IPS DF 19.7 (cell line): Measurements from ENCODE around the gene MYL6.
A peak's percentile ranks its signal among the peaks of the same experiment; 100 is the strongest.

Source experiments
- DNase-seq: peaks from one replicate; pipeline ENCODE4 v3.0.0-alpha.2; 2013; ENCODE audit warnings: low read depth, low spot score

The MYL6 gene

DNA sequence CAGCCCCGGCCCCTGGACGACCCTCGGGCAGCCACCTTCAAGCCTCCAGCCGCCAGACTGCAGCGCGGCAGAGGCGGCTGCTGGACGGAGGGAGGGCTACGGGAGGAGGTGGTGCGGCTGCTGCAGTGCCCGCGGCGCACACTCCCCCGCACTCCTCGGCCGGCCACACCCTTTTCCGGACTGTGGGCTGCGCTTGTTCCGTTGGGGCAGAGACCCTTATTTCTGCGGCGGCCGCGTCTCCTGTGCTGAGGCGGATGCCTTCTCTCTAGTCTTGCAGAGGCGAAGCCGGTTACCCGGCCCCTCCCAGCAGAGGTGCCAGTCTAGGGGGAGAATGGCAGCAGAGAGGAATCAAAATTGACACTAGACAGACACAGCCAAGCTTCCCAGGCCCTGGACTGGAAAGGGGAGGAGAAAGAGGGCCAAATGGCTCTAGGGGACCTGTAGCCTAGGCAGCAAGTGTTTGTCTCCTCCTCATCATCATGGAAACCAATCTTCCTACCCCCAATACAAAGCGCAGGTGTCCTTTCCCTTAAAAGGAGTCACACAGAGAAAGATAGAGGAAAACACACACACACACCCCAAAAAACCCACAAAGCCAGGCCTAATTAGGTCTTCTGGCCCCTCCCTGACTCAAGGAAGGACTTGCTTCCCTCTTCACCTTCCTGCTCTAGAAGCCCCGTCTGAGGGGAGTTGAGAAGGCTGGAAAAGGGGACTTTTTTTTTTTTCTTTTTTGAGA is 28.8 kb upstream of the MYL6 start:
- no peak for DNase-seq

DNA sequence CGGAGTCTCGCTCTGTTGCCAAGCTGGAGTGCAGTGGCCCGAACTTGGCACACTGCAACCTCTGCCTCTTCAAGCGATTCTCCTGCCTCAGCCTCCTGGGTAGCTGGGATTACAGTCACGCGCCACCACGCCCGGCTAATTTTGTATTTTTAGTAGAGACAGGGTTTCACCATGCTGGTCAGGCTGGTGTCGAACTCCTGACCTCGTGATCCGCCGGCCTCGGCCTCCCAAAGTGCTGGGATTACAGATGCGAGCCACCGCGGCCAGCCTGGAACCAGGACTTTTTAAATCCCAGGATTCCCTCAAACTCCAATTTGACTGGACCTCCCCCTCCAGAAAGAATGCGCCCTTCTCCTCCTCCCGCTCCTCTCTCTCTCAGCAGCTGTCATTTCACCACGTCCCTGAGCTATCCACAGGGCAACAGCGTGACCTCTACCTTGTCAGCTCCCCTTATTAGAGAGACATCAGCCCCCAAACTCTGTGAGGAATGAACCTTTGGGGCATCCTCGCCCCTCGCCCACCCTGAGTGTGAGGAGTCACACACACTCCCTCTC is 28.1 kb upstream of the MYL6 start:
- no peak for DNase-seq

GRCh38 chr12:56130876-56131275 is 27.3 kb upstream of the MYL6 start:
- no peak for DNase-seq

DNA sequence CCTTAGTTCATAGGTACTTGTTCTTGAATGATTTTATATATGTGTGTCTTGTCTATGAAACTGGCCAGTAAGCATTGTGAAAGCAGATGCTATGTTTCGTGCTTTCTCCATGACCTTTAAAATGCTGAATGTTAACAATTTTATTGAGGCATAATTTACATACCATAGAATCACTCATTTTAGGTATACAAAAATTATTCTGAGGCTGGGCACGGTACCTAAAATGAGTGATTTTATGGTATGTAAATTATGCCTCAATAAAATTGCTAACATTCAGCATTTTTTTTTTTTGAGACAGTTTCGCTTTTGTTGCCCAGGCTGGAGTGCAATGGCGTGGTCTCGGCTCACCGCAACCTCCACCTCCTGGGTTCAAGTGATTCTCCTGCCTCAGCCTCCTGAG is 23.3 kb upstream of the MYL6 start:
- DNase-seq, result no peak

DNA sequence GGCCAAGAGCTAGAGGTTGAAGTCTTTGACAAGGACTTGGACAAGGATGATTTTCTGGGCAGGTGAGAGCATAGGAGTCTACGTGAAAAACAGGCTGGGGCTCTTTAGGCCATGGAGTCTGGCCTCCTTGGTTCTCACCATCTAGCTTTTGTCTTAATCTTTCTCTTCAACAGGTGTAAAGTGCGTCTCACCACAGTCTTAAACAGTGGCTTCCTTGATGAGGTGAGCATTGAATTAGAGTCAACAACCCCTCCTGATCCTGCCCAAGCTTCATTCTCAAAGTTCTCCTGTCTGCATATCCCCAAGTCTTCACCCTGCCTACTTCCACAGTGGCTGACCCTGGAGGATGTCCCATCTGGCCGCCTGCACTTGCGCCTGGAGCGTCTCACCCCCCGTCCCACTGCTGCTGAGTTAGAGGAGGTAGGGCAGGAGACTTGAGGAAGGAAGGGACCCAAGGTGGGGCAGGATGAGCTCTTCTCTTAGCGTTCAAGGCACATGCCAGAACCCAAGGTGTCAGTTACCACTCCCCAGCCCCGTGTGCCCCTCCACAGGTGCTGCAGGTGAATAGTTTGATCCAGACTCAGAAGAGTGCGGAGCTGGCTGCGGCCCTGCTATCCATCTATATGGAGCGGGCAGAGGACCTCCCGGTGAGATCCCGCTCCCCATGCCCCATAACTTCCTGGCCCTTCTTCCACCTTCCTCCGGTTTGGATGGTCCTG is 20.1 kb upstream of the MYL6 start:
- DNase-seq, result no peak

- DNase-seq, result no peak
These were observed 16.0 kb upstream of the MYL6 start for GRCh38 chr12:56141946-56142784.

DNA sequence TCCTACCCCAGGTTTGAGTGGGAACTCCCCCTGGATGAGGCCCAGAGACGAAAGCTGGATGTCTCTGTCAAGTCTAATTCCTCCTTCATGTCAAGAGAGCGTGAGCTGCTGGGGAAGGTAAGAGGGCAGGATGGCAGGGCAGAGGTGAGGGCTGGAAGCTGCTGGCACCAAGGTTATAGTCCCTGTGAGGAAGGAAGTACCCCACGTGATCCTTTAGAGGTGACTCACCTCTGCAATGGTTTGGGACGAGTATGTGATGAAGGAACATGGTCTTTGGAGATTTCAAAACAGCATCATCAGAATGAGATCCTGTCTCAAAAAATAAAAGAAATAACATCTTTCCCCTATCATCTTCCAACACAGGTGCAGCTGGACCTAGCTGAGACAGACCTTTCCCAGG is 14.9 kb upstream of the MYL6 start:
- no peak for DNase-seq

GRCh38 chr12:56143870-56144269 is 14.3 kb upstream of the MYL6 start:
- no peak for DNase-seq

DNA sequence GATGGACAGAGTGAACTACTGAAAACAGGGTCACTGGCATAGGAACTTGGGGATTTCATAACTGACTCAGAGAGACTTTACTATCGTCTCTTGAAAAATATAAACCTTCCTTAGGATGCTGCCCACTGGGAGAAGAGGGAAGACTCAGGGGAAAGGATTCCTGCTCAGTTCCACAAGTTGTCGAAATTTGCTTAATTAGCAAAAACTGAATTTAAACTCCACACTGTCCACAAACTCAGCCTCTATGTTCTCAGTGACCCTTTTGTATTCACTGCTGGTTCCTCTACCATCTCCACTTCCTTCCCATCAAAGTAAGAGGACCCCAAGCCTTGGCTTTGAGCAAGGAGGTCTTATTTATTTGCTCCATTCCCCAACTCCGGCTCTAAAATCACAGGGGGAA is 12.9 kb upstream of the MYL6 start:
- no peak for DNase-seq

GRCh38 chr12:56146492-56147460 is 11.4 kb upstream of the MYL6 start:
- DNase-seq, result no peak

DNA sequence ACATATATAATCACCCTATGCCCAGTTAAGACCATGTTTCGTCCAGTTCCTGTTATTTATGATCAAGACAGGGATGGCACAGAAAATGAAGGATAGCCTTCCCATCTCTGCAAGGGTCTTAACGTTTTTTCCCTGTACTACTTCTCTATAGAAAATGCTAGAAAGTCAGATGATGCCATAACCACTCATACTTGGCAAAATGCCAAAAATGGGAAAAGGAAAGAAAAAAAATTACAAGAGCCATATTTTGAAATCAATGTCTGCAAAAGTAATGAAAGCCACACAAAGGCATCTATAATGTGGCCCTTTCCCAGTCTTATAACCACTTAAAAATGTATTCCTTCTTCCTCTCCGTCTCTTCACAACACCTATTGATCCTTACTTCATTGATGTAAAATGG is 7.6 kb upstream of the MYL6 start:
- no peak for DNase-seq

GRCh38 chr12:56151672-56152131 is 6.5 kb upstream of the MYL6 start:
- DNase-seq, result no peak

DNA sequence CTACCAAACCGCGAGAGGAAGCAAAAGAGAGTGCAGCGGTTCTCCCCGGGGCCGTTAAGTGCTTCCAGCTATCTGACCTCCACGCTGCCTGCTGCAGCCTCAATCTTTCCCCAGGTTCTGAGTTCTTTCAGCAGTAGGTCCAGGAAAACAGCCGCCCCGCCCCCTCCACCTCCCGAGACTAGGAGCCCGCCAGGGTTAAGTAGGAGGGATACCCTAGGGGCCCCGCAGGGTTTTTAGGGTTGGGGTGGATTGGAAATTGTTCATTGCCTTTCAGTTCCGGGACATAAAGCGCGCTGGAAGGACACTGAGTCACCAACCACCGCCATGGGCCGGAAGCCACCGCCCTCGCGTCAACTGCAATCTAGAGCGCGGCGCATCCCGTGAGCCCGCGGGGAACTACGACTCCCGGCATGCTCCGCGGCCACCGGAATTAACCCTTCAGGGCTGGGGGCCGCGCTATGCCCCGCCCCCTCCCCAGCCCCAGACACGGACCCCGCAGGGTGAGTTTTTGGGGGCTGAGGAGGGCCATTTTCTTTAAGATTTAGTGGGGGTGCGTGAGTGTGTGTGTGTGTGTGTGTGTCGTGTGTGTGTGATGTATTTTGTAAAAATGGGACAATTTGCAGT is 5.9 kb upstream of the MYL6 start, which contains the start of gene MYL6B:
Gene MYL6B (plus strand): TSS at position 456 of the 624 bp plus-strand sequence. CDS start 1,332 bp downstream, outside the sequence.
- DNase-seq, result peak; percentile 65

DNA sequence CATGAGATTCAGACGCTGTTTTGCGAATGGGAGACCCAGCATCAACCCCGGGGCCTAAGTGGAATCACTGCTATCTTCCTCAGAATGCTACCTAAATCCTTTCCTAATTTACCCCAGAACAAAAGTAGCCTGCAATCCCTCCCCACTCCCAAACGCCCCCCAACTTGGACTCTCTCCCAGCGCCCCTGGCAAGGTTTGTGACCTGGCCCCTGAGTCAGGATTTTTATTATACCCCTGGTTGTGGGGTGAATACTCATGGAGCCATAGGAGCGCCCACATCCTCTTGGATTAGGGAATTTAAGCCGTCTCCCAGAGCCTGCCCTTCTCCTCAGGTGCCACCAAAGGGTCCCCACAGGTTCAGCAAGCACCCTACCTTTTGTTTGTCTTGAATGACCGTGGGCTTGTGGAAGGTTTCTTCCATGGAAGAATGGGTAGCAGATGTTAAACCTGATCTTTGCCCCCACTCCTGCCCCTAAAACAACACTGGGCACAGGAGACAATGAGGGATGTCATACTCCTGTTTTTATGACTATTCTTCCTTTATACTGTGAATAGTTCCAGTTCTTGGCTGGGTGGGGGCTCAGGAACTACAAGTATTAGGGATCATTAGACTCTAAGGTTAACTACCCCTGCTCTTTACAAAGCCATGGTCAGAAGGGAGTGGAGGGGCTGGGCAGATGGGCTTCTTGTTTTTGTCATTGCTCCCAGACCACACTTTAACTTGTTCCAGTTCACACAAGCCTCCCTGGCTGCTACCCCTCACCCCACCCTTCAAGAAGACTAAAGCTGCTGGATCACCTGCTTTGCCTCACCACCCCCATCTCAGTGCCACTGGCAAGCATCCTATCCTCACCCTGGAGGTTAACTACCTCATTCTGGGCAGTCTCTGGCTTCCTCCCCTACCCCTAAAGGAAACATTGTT is 5.1 kb upstream of the MYL6 start:
- no peak for DNase-seq

DNA sequence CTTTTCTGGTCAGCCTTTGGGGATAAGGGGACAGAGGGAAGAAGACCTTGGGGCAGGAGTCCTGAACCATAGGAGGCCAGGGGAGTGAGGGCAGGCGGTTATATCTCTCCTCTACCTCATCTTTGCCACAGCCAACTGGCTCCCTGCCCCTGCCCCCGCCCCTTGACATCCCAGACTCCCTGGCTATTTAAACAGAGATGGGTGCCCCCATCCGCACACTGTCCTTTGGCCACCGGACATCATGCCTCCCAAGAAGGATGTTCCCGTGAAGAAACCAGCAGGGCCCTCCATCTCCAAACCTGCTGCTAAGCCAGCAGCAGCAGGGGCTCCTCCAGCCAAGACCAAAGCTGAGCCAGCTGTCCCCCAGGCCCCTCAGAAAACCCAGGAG is 4.5 kb upstream of the MYL6 start:
- DNase-seq, result no peak

DNA sequence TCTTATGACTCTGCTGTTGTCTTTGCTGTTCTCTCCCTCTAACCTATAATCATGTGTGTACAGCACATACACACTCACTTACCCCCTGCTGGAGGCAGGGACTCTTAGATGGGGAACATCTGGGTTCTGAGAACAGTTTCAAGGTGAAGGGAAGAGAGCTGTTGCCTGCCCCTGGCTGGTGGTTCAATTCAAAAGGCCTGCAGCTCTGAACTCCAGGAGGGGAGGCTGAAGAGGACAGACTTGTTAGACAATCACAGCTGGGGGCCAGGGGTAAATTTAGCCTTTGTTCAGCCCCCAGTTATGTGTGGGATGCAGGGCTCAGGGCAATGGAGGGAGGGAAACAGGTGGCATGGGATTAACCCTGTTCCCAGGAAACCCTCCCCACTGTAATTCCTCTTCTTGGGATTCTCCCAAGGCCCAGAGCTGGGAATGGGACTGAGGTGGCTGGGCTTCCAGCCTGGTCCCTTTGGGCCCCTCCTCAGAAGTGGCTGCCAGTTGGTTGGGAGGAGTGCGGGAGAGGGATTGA is 3.9 kb upstream of the MYL6 start:
- DNase-seq, result no peak

- no peak for DNase-seq
These were observed 3.3 kb upstream of the MYL6 start for GRCh38 chr12:56154818-56155217.

GRCh38 chr12:56155256-56155845 is 2.8 kb upstream of the MYL6 start:
- DNase-seq, result no peak
